ENCODE data around the gene AUP1.
A peak's percentile ranks its signal among the peaks of the same experiment; 100 is the strongest.

Gene AUP1

GRCh38 chr2:74556831-74557370, 27.4 kb upstream of the AUP1 start:
- DNase-seq (ENCODE audit: low spot score) = no peak

GRCh38 chr2:74556159-74556558, 26.7 kb upstream of the AUP1 start:
- no peak for DNase-seq (ENCODE audit: low spot score)

- DNase-seq (ENCODE audit: low spot score) = no peak
These were observed 26.2 kb upstream of the AUP1 start for GRCh38 chr2:74555610-74556103.

- peak; percentile 72 for DNase-seq (ENCODE audit: low spot score)
These were observed 25.5 kb upstream of the AUP1 start for GRCh38 chr2:74554820-74555531.

- peak; percentile 95 for DNase-seq (ENCODE audit: low spot score)
These were observed 24.6 kb upstream of the AUP1 start, which contains the start of the genes DOK1 and LOXL3 for GRCh38 chr2:74553892-74554819. TSS of gene DOK1 (plus strand) at chr2:74554720. CDS start at chr2:74554755, 35 bp downstream. TSS of gene LOXL3 (minus strand) at chr2:74553942. CDS start at chr2:74552634, 1,308 bp downstream.

- no peak for DNase-seq (ENCODE audit: low spot score)
These were observed 23.7 kb upstream of the AUP1 start for GRCh38 chr2:74552914-74553811.

GRCh38 chr2:74551942-74552913, 22.7 kb upstream of the AUP1 start:
- DNase-seq (ENCODE audit: low spot score) = no peak

GRCh38 chr2:74551530-74551929, 22.0 kb upstream of the AUP1 start:
- DNase-seq (ENCODE audit: low spot score) = no peak

- no peak for DNase-seq (ENCODE audit: low spot score)
These were observed 20.7 kb upstream of the AUP1 start for GRCh38 chr2:74550231-74550630.

GRCh38 chr2:74548900-74549826, 19.7 kb upstream of the AUP1 start:
- DNase-seq (ENCODE audit: low spot score) = peak; percentile 91

- no peak for DNase-seq (ENCODE audit: low spot score)
These were observed 18.9 kb upstream of the AUP1 start for GRCh38 chr2:74548285-74548899.

GRCh38 chr2:74546004-74546403, 16.5 kb upstream of the AUP1 start:
- no peak for DNase-seq (ENCODE audit: low spot score)

GRCh38 chr2:74544634-74545033, 15.1 kb upstream of the AUP1 start:
- no peak for DNase-seq (ENCODE audit: low spot score)

- DNase-seq (ENCODE audit: low spot score) = no peak
These were observed 13.5 kb upstream of the AUP1 start for GRCh38 chr2:74542978-74543377.

- DNase-seq (ENCODE audit: low spot score) = peak; percentile 49
These were observed 10.8 kb upstream of the AUP1 start for GRCh38 chr2:74540291-74540690.

- no peak for DNase-seq (ENCODE audit: low spot score)
These were observed 9.4 kb upstream of the AUP1 start for GRCh38 chr2:74538881-74539339.

- DNase-seq (ENCODE audit: low spot score) = no peak
These were observed 7.6 kb upstream of the AUP1 start for GRCh38 chr2:74537140-74537539.

- DNase-seq (ENCODE audit: low spot score) = no peak
These were observed 6.9 kb upstream of the AUP1 start for GRCh38 chr2:74536166-74536950.
